ENCODE measurements around the gene BMP7. TPM values are rescaled to one million over a fixed set of nuclear protein-coding genes. Genes with fewer than 3 reads are reported as not detected.
"Not testable (repeated sequence)": the region's sequence is repeated elsewhere in the genome, so short reads cannot be mapped to it uniquely, and the experiment has no call there.

The BMP7 gene
- total RNA-seq, 3 donors from 2014 or later (not counting 1 experiment from before 2014, with no cell fraction given): not detected

DNA sequence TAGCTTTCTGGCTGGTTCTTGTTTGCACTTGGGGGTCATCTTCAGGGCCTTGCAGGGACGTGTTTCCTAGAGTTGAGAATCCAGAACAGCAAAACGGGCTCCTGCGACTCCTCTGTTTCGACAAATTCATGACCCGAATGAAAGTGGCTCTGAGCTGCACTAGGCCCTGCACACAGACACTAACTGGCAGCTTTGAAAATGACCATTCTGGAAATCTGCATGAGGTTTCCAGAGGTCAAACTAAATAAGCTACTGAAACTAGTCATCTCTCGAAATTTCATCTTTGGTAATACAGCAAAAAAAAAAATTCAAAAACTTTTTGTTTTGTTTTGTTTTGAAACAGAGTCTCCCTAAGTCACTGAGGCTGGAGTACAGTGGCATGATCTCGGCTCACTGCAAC, 15.5 kb upstream of the BMP7 start:
- ATAC-seq (no peak), DNase-seq (no peak)
- H3K36me3 Mint-ChIP-seq: no peaks in the 10 kb centered on the region
- Histone ChIP-seq H3K27ac (ENCODE audit: low read length) (no peak overlapping the region), H3K4me3 (ENCODE audit: low read length) (no peak overlapping the region), H3K36me3 (ENCODE audit: control insufficient read depth, insufficient read depth, low read length) (no peaks in the 10 kb centered on the region), H3K27me3 (ENCODE audit: control insufficient read depth, insufficient read depth, low read length) (no peaks in the 10 kb centered on the region), H3K9me3 (ENCODE audit: control insufficient read depth, insufficient read depth, low read length) (no peaks in the 10 kb centered on the region), H3K4me1 (ENCODE audit: control insufficient read depth, insufficient read depth, low read length) (no peaks in the 10 kb centered on the region)
- peaks cover 0 to 4% of the 10 kb centered on the region in 2 donors for H3K4me1 Mint-ChIP-seq
- intact Hi-C loops (cut with micrococcal nuclease): no loop called here
- H3K9me3 Mint-ChIP-seq: no peaks in the 10 kb centered on the region
- no peak overlapping the region for H3K4me3 Mint-ChIP-seq
- no peak overlapping the region for H3K27ac Mint-ChIP-seq
- 77% methylated on average over 7 of the region's 7 CpGs for WGBS (ENCODE audit: insufficient coverage)
- no peak for TF ChIP-seq CTCF (IDR thresholded peaks at IDR 0.05)
- H3K27me3 Mint-ChIP-seq (ENCODE audit: low read depth in 2 of 2): peaks cover 23 to 52% of the 10 kb centered on the region in 2 donors

GRCh38 chr20:57280221-57280620, 13.8 kb upstream of the BMP7 start:
- Histone ChIP-seq H3K9me3 (ENCODE audit: control insufficient read depth, insufficient read depth, low read length) (no peaks in the 10 kb centered on the region), H3K4me3 (ENCODE audit: low read length) (no peak overlapping the region), H3K27me3 (ENCODE audit: control insufficient read depth, insufficient read depth, low read length) (no peaks in the 10 kb centered on the region), H3K36me3 (ENCODE audit: control insufficient read depth, insufficient read depth, low read length) (no peaks in the 10 kb centered on the region), H3K4me1 (ENCODE audit: control insufficient read depth, insufficient read depth, low read length) (no peaks in the 10 kb centered on the region), H3K27ac (ENCODE audit: low read length) (no peak overlapping the region)
- no peaks in the 10 kb centered on the region for H3K36me3 Mint-ChIP-seq
- intact Hi-C loops (cut with micrococcal nuclease): no loop called here
- no peaks in the 10 kb centered on the region for H3K9me3 Mint-ChIP-seq
- no peak for DNase-seq
- H3K27ac Mint-ChIP-seq: no peak overlapping the region
- no peak for ATAC-seq
- peaks cover 0 to 4% of the 10 kb centered on the region in 2 donors for H3K4me1 Mint-ChIP-seq
- no peak for TF ChIP-seq CTCF (IDR thresholded peaks at IDR 0.05)
- no peak overlapping the region for H3K4me3 Mint-ChIP-seq
- peaks cover 24 to 54% of the 10 kb centered on the region in 2 donors for H3K27me3 Mint-ChIP-seq (ENCODE audit: low read depth in 2 of 2)
- 76% methylated on average over 10 of the region's 10 CpGs for WGBS (ENCODE audit: insufficient coverage)

GRCh38 chr20:57279548-57279947, 13.1 kb upstream of the BMP7 start:
- peaks cover 27 to 58% of the 10 kb centered on the region in 2 donors for H3K27me3 Mint-ChIP-seq (ENCODE audit: low read depth in 2 of 2)
- H3K9me3 Mint-ChIP-seq; H3K27ac ChIP-seq (ENCODE audit: low read length); H3K27ac Mint-ChIP-seq; H3K36me3 Mint-ChIP-seq; H3K4me1 Mint-ChIP-seq; ATAC-seq; H3K9me3 ChIP-seq (ENCODE audit: control insufficient read depth, insufficient read depth, low read length); H3K36me3 ChIP-seq (ENCODE audit: control insufficient read depth, insufficient read depth, low read length); H3K4me1 ChIP-seq (ENCODE audit: control insufficient read depth, insufficient read depth, low read length); H3K27me3 ChIP-seq (ENCODE audit: control insufficient read depth, insufficient read depth, low read length); intact Hi-C loops (cut with micrococcal nuclease); H3K4me3 ChIP-seq (ENCODE audit: low read length); H3K4me3 Mint-ChIP-seq; DNase-seq: not testable (repeated sequence)
- 83% methylated on average over 2 of the region's 3 CpGs for WGBS (ENCODE audit: insufficient coverage)

DNA sequence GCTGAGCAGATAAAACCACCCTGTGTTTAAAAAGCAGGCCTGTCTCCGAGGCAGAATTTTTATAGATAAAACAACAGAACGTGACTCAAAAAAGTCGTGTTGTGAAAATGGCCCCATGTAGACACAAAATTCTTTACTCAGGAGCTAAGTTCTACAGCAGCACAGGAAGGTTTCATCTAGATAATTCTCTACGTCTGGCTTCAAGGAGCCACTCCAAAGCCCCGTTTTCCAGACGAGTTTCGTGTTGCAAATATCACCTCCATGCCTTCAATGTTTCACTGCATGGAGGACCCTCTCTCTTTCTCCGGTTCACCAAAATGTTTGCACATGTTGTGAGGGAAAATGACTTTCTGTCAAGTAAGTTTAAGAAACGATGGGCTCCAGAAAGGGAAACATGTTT, 12.0 kb upstream of the BMP7 start:
- DNase-seq: no peak
- H3K36me3 ChIP-seq (ENCODE audit: control insufficient read depth, insufficient read depth, low read length): no peaks in the 10 kb centered on the region
- Mint-ChIP-seq H3K4me3 (no peak overlapping the region), H3K27ac (no peak overlapping the region), H3K9me3 (no peaks in the 10 kb centered on the region), H3K27me3 (ENCODE audit: low read depth in 2 of 2) (peaks cover 33 to 57% of the 10 kb centered on the region in 2 donors), H3K4me1 (peaks cover 0 to 4% of the 10 kb centered on the region in 2 donors), H3K36me3 (no peaks in the 10 kb centered on the region)
- no peak for TF ChIP-seq CTCF (IDR thresholded peaks at IDR 0.05)
- ATAC-seq: no peak
- WGBS (ENCODE audit: insufficient coverage): 55% methylated on average over 8 of the region's 9 CpGs
- no peaks in the 10 kb centered on the region for H3K27me3 ChIP-seq (ENCODE audit: control insufficient read depth, insufficient read depth, low read length)
- no peak overlapping the region for H3K27ac ChIP-seq (ENCODE audit: low read length)
- H3K9me3 ChIP-seq (ENCODE audit: control insufficient read depth, insufficient read depth, low read length): no peaks in the 10 kb centered on the region
- intact Hi-C loops (cut with micrococcal nuclease): no loop called here
- H3K4me3 ChIP-seq (ENCODE audit: low read length): no peak overlapping the region
- no peaks in the 10 kb centered on the region for H3K4me1 ChIP-seq (ENCODE audit: control insufficient read depth, insufficient read depth, low read length)

Measured in natural killer cell (primary cell).